SK-N-SH treated with all-trans-retinoic acid at 6 μM for 48 hours (cell line): Measurements from ENCODE around the gene ADGRA3.

Experiments
- ATAC-seq: fragments of 200-7000 bp; cut with Tn5 transposase; 3 replicates; pipeline ENCODE4 v1.9.1; 2020; ENCODE audit warnings: mild to moderate bottlenecking, moderate library complexity
- ARNTL ChIP-seq: fragments of 450-650 bp; formaldehyde crosslinking; IDR thresholded peaks from 2 replicates; pipeline ENCODE4 v1.5.0; 2020; ENCODE audit warnings: low read depth, mild to moderate bottlenecking, moderate library complexity, borderline replicate concordance
- BACH2 ChIP-seq: fragments of 250-450 bp; sonication (Bioruptor Pico); IDR thresholded peaks from 2 replicates; pipeline ENCODE4 v1.9.0; 2021; ENCODE audit warnings: mild to moderate bottlenecking, borderline replicate concordance
- CREB5 ChIP-seq: fragments of 250-450 bp; sonication (Bioruptor Pico); IDR thresholded peaks from 2 replicates; pipeline ENCODE4 v1.5.1; 2020; ENCODE audit warnings: low read depth, mild to moderate bottlenecking, moderate library complexity
- ESRRG ChIP-seq: fragments of 250-450 bp; sonication (Bioruptor Pico); IDR thresholded peaks from 2 replicates; pipeline ENCODE4 v1.6.1; 2021; ENCODE audit warnings: mild to moderate bottlenecking
- GLIS3 ChIP-seq: fragments of 250-450 bp; sonication (Bioruptor Pico); IDR thresholded peaks from 2 replicates; pipeline ENCODE4 v1.5.0; 2020; ENCODE audit warnings: mild to moderate bottlenecking, moderate library complexity
- ISL1 ChIP-seq: fragments of 250-450 bp; sonication (Bioruptor Pico); IDR thresholded peaks from 2 replicates; pipeline ENCODE4 v2.1.2; 2022; ENCODE audit warnings: mild to moderate bottlenecking, moderate library complexity
- OSR1 ChIP-seq: fragments of 250-450 bp; sonication (Bioruptor Pico); IDR thresholded peaks from 2 replicates; pipeline ENCODE4 v1.8.0; 2022; ENCODE audit warnings: moderate library complexity, mild to moderate bottlenecking, inconsistent platforms
- PATZ1 ChIP-seq: fragments of 250-450 bp; sonication (Bioruptor Pico); IDR thresholded peaks from 2 replicates; pipeline ENCODE4 v1.8.0; 2020; ENCODE audit warnings: mild to moderate bottlenecking, moderate library complexity, borderline replicate concordance
- POU6F1 ChIP-seq: fragments of 250-450 bp; sonication (Bioruptor Pico); IDR thresholded peaks from 2 replicates; pipeline ENCODE4 v1.8.0; 2021; ENCODE audit warnings: low read depth, mild to moderate bottlenecking, moderate library complexity, borderline replicate concordance
- PPARA ChIP-seq: fragments of 250-450 bp; sonication (Bioruptor Pico); IDR thresholded peaks from 2 replicates; pipeline ENCODE4 v1.5.0; 2020; ENCODE audit warnings: mild to moderate bottlenecking, borderline replicate concordance
- RARB ChIP-seq: fragments of 250-450 bp; sonication (Bioruptor Pico); IDR thresholded peaks from 2 replicates; pipeline ENCODE4 v1.8.0; 2021; ENCODE audit warnings: mild to moderate bottlenecking, moderate library complexity
- SNAI2 ChIP-seq: fragments of 250-450 bp; sonication (Bioruptor Pico); IDR thresholded peaks from 2 replicates; pipeline ENCODE4 v1.5.0; 2020; ENCODE audit warnings: mild to moderate bottlenecking, moderate library complexity
- TCF4 ChIP-seq: fragments of 250-450 bp; sonication (Bioruptor Pico); IDR thresholded peaks from 2 replicates; pipeline ENCODE4 v1.8.0; 2021; ENCODE audit warnings: mild to moderate bottlenecking, moderate library complexity, borderline replicate concordance
- TOX ChIP-seq: fragments of 250-450 bp; sonication (Bioruptor Pico); IDR thresholded peaks from 2 replicates; pipeline ENCODE4 v1.8.0; 2021; ENCODE audit warnings: mild to moderate bottlenecking, moderate library complexity, borderline replicate concordance
- ZC3H10 ChIP-seq: fragments of 250-450 bp; sonication (Bioruptor Pico); IDR thresholded peaks from 2 replicates; pipeline ENCODE4 v1.5.1; 2021; ENCODE audit warnings: mild to moderate bottlenecking, moderate library complexity
- ZFP3 ChIP-seq: fragments of 250-450 bp; sonication (Bioruptor Pico); IDR thresholded peaks from 2 replicates; pipeline ENCODE4 v1.5.0; 2020; ENCODE audit warnings: mild to moderate bottlenecking, moderate library complexity
- ZFP30 ChIP-seq: fragments of 450-650 bp; formaldehyde crosslinking; IDR thresholded peaks from 2 replicates; pipeline ENCODE4 v1.5.0; 2022; ENCODE audit warnings: mild to moderate bottlenecking, moderate library complexity
- ZNF565 ChIP-seq: fragments of 450-650 bp; formaldehyde crosslinking; conservative IDR thresholded peaks from 2 replicates; pipeline ENCODE4 v1.5.0; 2020; ENCODE audit warnings: low read depth, mild to moderate bottlenecking, moderate library complexity
- ZNF70 ChIP-seq: fragments of 450-650 bp; formaldehyde crosslinking; IDR thresholded peaks from 2 replicates; pipeline ENCODE4 v1.5.0; 2020; ENCODE audit warnings: mild to moderate bottlenecking, moderate library complexity
- ZNF8 ChIP-seq: fragments of 450-650 bp; formaldehyde crosslinking; IDR thresholded peaks from 2 replicates; pipeline ENCODE4 v1.5.0; 2020; ENCODE audit warnings: mild to moderate bottlenecking, moderate library complexity
- TF ChIP-seq, protein P1 (sequence below): fragments of 250-450 bp; sonication (Bioruptor Pico); IDR thresholded peaks from 2 replicates; pipeline ENCODE4 v1.5.1; 2021; ENCODE audit warnings: mild to moderate bottlenecking, moderate library complexity
- TF ChIP-seq, protein P2 (sequence below): fragments of 250-450 bp; sonication (Bioruptor Pico); IDR thresholded peaks from 2 replicates; pipeline ENCODE4 v1.5.0; 2020; ENCODE audit warnings: mild to moderate bottlenecking, moderate library complexity

The ADGRA3 gene

GRCh38 chr4:22537864-22538263 is 22.0 kb upstream of the ADGRA3 start:
- ATAC-seq: no peak
- TF ChIP-seq OSR1 (CRISPR knock-in tag): no peak
- TF ChIP-seq ESRRG: no peak
- TF ChIP-seq ZFP30 (CRISPR knock-in tag): no peak
- TF ChIP-seq ZNF8 (CRISPR knock-in tag): no peak
- TF ChIP-seq GLIS3: no peak
- no peak for TF ChIP-seq ZC3H10 (CRISPR knock-in tag)

- no peak for TF ChIP-seq ZFP30 (CRISPR knock-in tag)
- TF ChIP-seq TCF4 (CRISPR knock-in tag): no peak
- TF ChIP-seq BACH2: no peak
- TF ChIP-seq GLIS3: no peak
- TF ChIP-seq ZFP3: no peak
- TF ChIP-seq PPARA: no peak
- no peak for TF ChIP-seq TOX (CRISPR knock-in tag)
- no peak for TF ChIP-seq ARNTL (CRISPR knock-in tag)
- no peak for TF ChIP-seq ISL1 (CRISPR knock-in tag)
- no peak for TF ChIP-seq PATZ1 (CRISPR knock-in tag)
- no peak for TF ChIP-seq RARB (CRISPR knock-in tag)
- no peak for ATAC-seq
Measured at GRCh38 chr4:22534374-22534773, 18.5 kb upstream of the ADGRA3 start.

- no peak for TF ChIP-seq ZFP3
- TF ChIP-seq PPARA: no peak
- no peak for TF ChIP-seq CREB5 (CRISPR knock-in tag)
- TF ChIP-seq, protein P1, sequence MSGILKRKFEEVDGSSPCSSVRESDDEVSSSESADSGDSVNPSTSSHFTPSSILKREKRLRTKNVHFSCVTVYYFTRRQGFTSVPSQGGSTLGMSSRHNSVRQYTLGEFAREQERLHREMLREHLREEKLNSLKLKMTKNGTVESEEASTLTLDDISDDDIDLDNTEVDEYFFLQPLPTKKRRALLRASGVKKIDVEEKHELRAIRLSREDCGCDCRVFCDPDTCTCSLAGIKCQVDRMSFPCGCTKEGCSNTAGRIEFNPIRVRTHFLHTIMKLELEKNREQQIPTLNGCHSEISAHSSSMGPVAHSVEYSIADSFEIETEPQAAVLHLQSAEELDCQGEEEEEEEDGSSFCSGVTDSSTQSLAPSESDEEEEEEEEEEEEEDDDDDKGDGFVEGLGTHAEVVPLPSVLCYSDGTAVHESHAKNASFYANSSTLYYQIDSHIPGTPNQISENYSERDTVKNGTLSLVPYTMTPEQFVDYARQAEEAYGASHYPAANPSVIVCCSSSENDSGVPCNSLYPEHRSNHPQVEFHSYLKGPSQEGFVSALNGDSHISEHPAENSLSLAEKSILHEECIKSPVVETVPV (CRISPR knock-in tag): no peak
- TF ChIP-seq ZNF565 (CRISPR knock-in tag): no peak
- TF ChIP-seq POU6F1 (CRISPR knock-in tag): no peak
- no peak for TF ChIP-seq RARB (CRISPR knock-in tag)
- no peak for TF ChIP-seq ZFP30 (CRISPR knock-in tag)
- TF ChIP-seq ISL1 (CRISPR knock-in tag): no peak
- TF ChIP-seq, protein P2, sequence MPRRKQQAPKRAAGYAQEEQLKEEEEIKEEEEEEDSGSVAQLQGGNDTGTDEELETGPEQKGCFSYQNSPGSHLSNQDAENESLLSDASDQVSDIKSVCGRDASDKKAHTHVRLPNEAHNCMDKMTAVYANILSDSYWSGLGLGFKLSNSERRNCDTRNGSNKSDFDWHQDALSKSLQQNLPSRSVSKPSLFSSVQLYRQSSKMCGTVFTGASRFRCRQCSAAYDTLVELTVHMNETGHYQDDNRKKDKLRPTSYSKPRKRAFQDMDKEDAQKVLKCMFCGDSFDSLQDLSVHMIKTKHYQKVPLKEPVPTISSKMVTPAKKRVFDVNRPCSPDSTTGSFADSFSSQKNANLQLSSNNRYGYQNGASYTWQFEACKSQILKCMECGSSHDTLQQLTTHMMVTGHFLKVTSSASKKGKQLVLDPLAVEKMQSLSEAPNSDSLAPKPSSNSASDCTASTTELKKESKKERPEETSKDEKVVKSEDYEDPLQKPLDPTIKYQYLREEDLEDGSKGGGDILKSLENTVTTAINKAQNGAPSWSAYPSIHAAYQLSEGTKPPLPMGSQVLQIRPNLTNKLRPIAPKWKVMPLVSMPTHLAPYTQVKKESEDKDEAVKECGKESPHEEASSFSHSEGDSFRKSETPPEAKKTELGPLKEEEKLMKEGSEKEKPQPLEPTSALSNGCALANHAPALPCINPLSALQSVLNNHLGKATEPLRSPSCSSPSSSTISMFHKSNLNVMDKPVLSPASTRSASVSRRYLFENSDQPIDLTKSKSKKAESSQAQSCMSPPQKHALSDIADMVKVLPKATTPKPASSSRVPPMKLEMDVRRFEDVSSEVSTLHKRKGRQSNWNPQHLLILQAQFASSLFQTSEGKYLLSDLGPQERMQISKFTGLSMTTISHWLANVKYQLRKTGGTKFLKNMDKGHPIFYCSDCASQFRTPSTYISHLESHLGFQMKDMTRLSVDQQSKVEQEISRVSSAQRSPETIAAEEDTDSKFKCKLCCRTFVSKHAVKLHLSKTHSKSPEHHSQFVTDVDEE: no peak
- TF ChIP-seq BACH2: no peak
- TF ChIP-seq TOX (CRISPR knock-in tag): no peak
- no peak for TF ChIP-seq ZNF70 (CRISPR knock-in tag)
- TF ChIP-seq GLIS3: no peak
- no peak for TF ChIP-seq ARNTL (CRISPR knock-in tag)
- TF ChIP-seq OSR1 (CRISPR knock-in tag): no peak
- no peak for TF ChIP-seq SNAI2 (CRISPR knock-in tag)
Measured at GRCh38 chr4:22532896-22533295, 17.0 kb upstream of the ADGRA3 start.

More at GRCh38 chr4:22532896-22533295, 17.0 kb upstream of the ADGRA3 start:
- ATAC-seq: no peak
